Amniotic epithelial cell (primary cell): Measurements from ENCODE around the gene FAM227B.
"Not testable (repeated sequence)": the region's sequence is repeated elsewhere in the genome, so short reads cannot be mapped to it uniquely, and the experiment has no call there.

Source experiments
- DNase-seq: peaks from one replicate; pipeline ENCODE4 v3.0.0-alpha.2; 2010; ENCODE audit warnings: low read depth

Gene FAM227B

GRCh38 chr15:49379996-49380395, 240.6 kb downstream of the FAM227B start:
- DNase-seq = no peak

- no peak for DNase-seq
Observed at GRCh38 chr15:49372366-49372765, 248.3 kb downstream of the FAM227B start.

GRCh38 chr15:49370782-49371181, 249.8 kb downstream of the FAM227B start:
- DNase-seq = peak; percentile 50

- DNase-seq = no peak
Observed at GRCh38 chr15:49366496-49366895, 254.1 kb downstream of the FAM227B start.

GRCh38 chr15:49361370-49361769, 259.2 kb downstream of the FAM227B start:
- DNase-seq = no peak

DNA sequence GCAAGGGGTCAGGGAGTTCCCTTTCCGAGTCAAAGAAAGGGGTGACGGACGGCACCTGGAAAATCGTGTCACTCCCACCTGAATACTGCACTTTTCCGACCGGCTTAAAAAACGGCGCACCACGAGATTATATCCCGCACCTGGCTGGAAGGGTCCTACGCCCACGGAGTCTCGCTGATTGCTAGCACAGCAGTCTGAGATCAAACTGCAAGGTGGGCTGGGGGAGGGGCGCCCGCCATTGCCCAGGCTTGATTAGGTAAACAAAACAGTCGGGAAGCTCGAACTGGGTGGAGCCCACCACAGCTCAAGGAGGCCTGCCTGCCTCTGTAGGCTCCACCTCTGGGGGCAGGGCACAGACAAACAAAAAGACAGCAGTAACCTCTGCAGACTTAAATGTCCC, 266.2 kb downstream of the FAM227B start:
- not testable (repeated sequence) for DNase-seq

DNA sequence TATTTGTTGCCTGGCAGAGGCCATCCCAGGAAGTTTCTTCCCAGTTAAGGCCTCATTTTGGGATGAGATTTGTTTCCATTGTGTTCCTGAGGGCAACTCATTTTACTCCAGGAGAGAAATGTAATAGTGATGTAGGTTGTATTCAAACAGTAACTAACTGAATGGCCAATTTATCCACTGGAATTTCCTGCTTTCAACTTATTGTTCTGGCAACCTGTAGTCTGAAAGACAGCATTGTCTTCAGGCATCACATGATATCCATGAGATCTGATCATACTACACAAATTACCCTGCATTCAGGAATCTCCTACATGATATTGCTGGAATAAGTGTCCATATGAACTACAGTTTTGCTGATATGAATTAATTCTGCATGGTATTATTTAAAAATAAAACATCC, 277.1 kb downstream of the FAM227B start:
- no peak for DNase-seq

DNA sequence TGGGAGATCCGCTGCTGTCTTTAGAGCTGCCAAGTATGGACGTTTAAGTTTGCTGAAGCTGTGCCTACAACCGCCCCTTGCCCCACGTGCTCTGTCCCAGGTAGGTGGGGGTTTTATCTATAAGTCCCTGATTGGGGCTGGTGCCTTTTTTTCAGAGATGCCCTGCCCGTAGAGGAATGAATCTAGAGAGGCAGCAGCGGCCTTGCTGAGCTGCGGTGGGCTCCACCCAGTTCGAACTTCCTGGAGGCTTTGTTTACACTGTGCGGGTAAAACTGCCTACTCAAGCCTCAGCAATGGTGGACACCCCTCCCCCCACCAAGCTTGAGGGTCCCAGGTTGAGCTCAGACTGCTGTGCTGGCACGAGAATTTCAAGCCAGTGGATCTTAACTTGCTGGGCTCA, 281.0 kb downstream of the FAM227B start:
- DNase-seq = no peak

DNA sequence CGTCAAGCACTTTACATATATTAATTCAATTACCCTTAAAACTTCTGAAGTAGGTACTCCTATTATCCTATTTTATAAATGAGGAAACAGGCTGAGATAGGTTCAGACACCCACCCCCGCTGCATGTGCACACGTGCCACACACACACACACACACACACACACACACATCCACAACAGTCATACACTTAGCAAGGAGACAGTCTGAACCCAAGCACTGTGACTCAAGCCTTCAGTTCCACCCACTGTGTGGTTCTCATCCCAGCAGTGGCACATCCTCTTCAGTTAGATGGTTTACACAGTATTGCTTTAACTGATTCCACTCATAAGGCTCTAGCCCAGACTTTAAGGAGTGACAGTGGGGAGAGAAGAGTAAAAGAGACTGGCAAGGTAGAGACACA, 288.7 kb downstream of the FAM227B start:
- DNase-seq = peak; percentile 11

GRCh38 chr15:49331442-49331841, 289.2 kb downstream of the FAM227B start:
- DNase-seq = no peak

DNA sequence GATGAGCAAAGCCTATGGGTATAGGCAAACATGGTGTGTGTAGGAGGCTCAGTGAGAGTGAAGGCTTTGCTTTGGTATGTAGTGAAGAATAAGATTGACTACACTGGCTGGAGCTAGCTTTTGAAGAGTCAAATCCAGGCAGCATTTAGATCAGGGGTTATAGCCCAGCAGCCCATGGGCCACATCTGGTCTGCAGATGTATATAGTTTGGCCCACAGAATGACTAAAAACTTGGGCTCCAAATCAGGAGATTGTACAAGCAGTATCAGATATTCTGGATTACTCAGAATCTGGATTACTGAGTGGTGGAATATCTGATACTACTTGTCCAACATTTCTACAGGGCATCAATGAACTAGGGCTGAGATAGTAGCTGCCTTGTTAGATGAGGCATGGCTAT, 290.5 kb downstream of the FAM227B start:
- DNase-seq = no peak

GRCh38 chr15:49328941-49329340, 291.7 kb downstream of the FAM227B start:
- no peak for DNase-seq

DNA sequence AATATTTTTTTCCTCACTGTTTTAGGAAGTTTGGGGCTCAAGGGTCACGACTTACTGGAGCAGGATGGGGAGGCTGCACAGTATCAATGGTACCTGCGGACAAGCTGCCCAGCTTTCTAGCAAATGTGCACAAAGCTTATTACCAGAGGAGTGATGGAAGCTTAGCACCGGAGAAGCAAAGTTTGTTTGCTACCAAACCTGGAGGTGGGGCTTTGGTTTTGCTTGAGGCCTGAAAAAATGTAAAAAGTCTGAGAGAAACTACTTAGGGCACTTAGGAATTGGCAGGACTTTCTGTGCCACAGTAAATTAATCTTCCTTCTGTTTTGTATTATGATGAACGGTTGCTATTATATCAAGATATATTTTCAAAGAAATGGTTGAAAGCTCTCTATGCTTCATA, 292.7 kb downstream of the FAM227B start:
- no peak for DNase-seq

DNA sequence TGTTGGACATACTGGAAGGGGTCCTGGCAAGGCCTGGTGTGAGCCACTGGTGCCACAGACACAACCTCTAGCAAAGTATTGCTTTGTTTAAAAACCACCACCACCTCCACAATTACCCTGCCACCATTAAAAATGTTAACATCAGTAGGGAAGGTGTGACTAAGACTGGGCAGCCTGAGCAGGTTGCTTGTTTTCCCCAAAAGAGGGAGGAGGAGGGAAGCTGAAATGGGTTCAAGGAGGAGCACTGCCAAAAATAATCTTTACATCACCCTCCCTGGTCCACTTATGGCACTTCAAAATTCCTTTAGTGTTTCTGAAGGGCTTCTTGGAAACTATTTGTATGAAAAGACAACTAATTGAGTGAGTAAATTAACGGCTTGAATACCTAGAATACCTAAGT, 297.4 kb downstream of the FAM227B start:
- DNase-seq = no peak

GRCh38 chr15:49320351-49320750, 300.3 kb downstream of the FAM227B start:
- DNase-seq = no peak

GRCh38 chr15:49315391-49315823, 305.2 kb downstream of the FAM227B start:
- DNase-seq = no peak

DNA sequence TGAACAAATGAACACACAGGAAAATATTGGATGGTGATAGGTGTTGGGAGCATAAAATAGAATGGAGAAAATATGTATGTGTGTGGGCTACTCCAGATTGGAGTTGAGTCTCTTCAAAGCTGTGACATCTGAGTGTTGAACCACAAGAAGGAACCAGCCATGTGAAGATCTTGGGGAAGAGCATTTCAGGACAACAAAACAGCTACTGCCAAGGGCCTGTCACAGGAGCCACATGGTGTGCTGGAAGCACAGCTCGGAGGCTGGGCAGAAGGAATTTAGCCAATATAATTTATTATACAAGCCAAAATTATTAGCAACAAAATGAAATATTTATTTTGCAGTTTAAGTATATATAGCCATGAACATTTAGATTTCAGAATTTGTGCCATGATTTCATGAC, 305.9 kb downstream of the FAM227B start:
- no peak for DNase-seq

- DNase-seq = peak; percentile 83
Observed at GRCh38 chr15:49313650-49314049, 307.0 kb downstream of the FAM227B start.

- DNase-seq = peak; percentile 22
Observed at GRCh38 chr15:49309889-49310288, 310.7 kb downstream of the FAM227B start.

GRCh38 chr15:49308686-49309085, 311.9 kb downstream of the FAM227B start:
- no peak for DNase-seq

- no peak for DNase-seq
Observed at GRCh38 chr15:49306551-49306950, 314.1 kb downstream of the FAM227B start.

- no peak for DNase-seq
Observed at GRCh38 chr15:49303003-49303402, 317.6 kb downstream of the FAM227B start.

- DNase-seq = peak; percentile 24
Observed at GRCh38 chr15:49301562-49301961, 319.1 kb downstream of the FAM227B start.

GRCh38 chr15:49300856-49301255, 319.8 kb downstream of the FAM227B start:
- no peak for DNase-seq

DNA sequence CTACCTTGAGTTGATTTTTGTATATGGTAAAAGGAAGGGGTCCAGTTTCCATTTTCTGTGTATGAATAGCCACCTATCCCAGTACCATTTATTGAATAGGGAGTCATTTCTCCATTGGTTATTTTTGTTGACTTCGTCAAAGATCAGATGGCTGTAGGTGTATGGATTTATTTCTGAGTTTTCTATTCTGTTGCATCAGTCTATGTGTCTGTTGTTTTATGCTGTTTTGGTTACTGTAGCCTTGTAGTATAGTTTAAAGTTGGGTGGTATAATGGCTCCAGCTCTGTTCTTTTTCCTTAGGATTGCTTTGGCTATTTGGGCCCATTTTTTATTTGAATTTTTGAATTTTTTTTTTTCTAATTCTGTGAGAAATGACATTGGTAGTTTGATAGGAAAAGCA, 323.0 kb downstream of the FAM227B start:
- no peak for DNase-seq
